ENCODE data around the gene LGALS7B.
A peak's percentile ranks its signal among the peaks of the same experiment; 100 is the strongest.
"Not testable (repeated sequence)": the region's sequence is repeated elsewhere in the genome, so short reads cannot be mapped to it uniquely, and the experiment has no call there.

Gene LGALS7B

DNA sequence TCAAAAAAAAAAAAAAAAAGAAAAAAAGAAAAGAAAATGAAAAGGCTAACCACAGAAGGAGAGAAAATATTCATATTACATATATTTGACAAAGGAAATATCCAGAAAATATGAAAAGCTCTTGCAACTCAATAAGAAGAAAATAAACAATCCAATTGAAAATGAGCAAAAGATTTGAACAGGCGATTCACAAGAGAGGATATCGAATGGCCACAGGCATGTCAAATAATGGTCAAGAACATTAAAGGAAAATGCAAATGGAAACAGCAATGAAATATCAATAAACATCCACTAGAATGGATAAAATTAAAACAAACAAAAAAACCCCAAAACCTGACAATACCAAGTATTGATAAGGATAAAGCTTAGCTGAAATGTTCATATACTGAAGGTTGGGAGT lies 23.8 kb upstream of the LGALS7B start:
- no peaks in the 10 kb centered on the region for H3K9me3 ChIP-seq (ENCODE audit: low read length)
- no peaks in the 10 kb centered on the region for H3K36me3 ChIP-seq (ENCODE audit: insufficient read depth, low read length)
- TF ChIP-seq, protein P1, sequence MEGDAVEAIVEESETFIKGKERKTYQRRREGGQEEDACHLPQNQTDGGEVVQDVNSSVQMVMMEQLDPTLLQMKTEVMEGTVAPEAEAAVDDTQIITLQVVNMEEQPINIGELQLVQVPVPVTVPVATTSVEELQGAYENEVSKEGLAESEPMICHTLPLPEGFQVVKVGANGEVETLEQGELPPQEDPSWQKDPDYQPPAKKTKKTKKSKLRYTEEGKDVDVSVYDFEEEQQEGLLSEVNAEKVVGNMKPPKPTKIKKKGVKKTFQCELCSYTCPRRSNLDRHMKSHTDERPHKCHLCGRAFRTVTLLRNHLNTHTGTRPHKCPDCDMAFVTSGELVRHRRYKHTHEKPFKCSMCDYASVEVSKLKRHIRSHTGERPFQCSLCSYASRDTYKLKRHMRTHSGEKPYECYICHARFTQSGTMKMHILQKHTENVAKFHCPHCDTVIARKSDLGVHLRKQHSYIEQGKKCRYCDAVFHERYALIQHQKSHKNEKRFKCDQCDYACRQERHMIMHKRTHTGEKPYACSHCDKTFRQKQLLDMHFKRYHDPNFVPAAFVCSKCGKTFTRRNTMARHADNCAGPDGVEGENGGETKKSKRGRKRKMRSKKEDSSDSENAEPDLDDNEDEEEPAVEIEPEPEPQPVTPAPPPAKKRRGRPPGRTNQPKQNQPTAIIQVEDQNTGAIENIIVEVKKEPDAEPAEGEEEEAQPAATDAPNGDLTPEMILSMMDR (IDR thresholded peaks at IDR 0.05; ENCODE audit: low read length) = no peak
- no peak for TF ChIP-seq EZH2 (IDR thresholded peaks at IDR 0.05; ENCODE audit: borderline replicate concordance, low read length)
- H4K20me1 ChIP-seq (ENCODE audit: insufficient read depth, low read length) = no peaks in the 10 kb centered on the region
- no peak overlapping the region for H3K4me3 ChIP-seq (ENCODE audit: low read depth, low read length, poor library complexity, severe bottlenecking)
- no peak overlapping the region for H3K27ac ChIP-seq (ENCODE audit: low read depth, low read length, poor library complexity, severe bottlenecking)
- H3K4me2 ChIP-seq (ENCODE audit: low read length) = no peak overlapping the region
- H3K79me2 ChIP-seq (ENCODE audit: insufficient read depth, low read length) = no peaks in the 10 kb centered on the region
- H3K9me2 ChIP-seq (ENCODE audit: low read depth, low read length) = no peaks in the 10 kb centered on the region
- H3K4me1 ChIP-seq (ENCODE audit: insufficient read depth, low read length, severe bottlenecking) = peaks cover 13% of the 10 kb centered on the region
- H3K9ac ChIP-seq (ENCODE audit: low read length) = no peak overlapping the region
- H2AFZ ChIP-seq (ENCODE audit: low read length) = no peak overlapping the region
- no peaks in the 10 kb centered on the region for H3F3A ChIP-seq (ENCODE audit: insufficient read depth, low read length)
- H3K27me3 ChIP-seq (ENCODE audit: insufficient read depth, low read length) = no peaks in the 10 kb centered on the region; the same call in 1 of the 2 replicates

DNA sequence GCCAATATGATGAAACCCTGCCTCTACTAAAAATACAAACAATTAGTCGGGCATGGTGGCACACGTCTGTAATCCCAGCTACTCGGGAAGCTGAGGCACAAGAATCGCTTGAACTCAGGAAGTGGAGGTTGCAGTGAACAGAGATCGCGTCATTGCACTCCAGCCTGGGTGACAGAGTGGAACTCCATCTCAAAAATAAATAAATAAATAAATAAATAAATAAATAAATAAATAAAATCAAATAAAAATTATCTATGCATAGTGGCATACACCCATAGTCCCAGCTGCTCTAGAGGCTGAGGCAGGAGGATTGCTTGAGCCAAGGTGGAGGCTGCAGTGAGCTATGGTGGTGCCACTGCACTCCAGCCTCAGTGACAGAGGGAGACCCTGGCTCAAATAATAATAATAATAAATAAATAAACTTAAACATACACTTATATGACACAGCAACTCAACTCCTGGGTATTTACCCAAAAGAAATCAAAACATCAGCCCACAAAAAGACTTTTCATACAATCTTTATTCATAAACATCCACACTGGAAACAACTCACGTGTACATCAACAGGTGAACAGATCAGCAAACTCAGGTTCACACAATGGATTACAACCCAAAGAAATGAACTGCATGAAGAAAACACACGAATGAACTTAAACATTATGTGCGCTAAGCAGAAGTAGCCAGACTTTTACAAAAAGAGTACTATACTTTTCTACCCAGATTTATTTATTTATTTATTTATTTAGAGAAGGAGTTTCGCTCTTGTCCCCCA lies 22.5 kb upstream of the LGALS7B start:
- H3K36me3 ChIP-seq (ENCODE audit: insufficient read depth, low read length) = no peaks in the 10 kb centered on the region
- H3K79me2 ChIP-seq (ENCODE audit: insufficient read depth, low read length) = no peaks in the 10 kb centered on the region
- no peaks in the 10 kb centered on the region for H3K9me2 ChIP-seq (ENCODE audit: low read depth, low read length)
- no peak overlapping the region for H3K9ac ChIP-seq (ENCODE audit: low read length)
- no peaks in the 10 kb centered on the region for H3K9me3 ChIP-seq (ENCODE audit: low read length)
- H3K27me3 ChIP-seq (ENCODE audit: insufficient read depth, low read length) = no peaks in the 10 kb centered on the region; the same call in 1 of the 2 replicates
- no peak overlapping the region for H3K27ac ChIP-seq (ENCODE audit: low read depth, low read length, poor library complexity, severe bottlenecking)
- no peak overlapping the region for H2AFZ ChIP-seq (ENCODE audit: low read length)
- H4K20me1 ChIP-seq (ENCODE audit: insufficient read depth, low read length) = no peaks in the 10 kb centered on the region
- no peak overlapping the region for H3K4me3 ChIP-seq (ENCODE audit: low read depth, low read length, poor library complexity, severe bottlenecking)
- H3K4me2 ChIP-seq (ENCODE audit: low read length) = no peak overlapping the region
- TF ChIP-seq EZH2 (IDR thresholded peaks at IDR 0.05; ENCODE audit: borderline replicate concordance, low read length) = no peak
- TF ChIP-seq, protein P1 (IDR thresholded peaks at IDR 0.05; ENCODE audit: low read length) = no peak
- no peaks in the 10 kb centered on the region for H3F3A ChIP-seq (ENCODE audit: insufficient read depth, low read length)
- H3K4me1 ChIP-seq (ENCODE audit: insufficient read depth, low read length, severe bottlenecking) = peaks cover 14% of the 10 kb centered on the region

DNA sequence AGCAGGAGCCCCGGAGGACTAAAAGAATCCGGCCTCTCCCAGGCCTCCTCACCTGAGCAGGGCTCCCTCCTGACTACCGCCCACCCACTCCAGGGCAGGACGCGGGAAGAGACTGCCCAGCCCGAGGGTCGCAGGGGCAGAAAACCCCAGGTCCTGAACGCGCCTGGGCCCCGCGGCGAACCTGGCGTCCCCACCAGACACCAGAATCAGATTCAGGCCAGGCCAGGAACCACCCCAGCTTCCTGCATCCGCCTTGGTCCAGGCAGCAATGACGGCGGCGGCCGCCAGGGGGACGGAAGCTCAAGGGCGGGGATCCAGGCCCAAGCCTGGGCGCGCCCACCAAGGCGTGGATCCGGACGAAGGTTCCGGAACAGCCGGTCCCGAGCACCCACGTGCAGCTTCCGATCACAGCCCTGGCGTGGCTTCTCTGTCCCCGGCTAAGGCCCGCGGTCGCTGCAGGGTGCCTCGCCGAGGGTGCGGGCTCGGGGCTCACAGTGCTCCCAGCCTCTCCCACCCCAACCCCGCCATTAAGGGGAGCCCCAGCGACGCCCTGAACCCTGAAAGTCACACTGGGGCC lies 19.3 kb upstream of the LGALS7B start:
- H3K4me3 ChIP-seq (ENCODE audit: low read depth, low read length, poor library complexity, severe bottlenecking) = peak overlapping the region; percentile 51
- no peaks in the 10 kb centered on the region for H4K20me1 ChIP-seq (ENCODE audit: insufficient read depth, low read length)
- no peaks in the 10 kb centered on the region; the same call in 1 of the 2 replicates for H3K27me3 ChIP-seq (ENCODE audit: insufficient read depth, low read length)
- H3K27ac ChIP-seq (ENCODE audit: low read depth, low read length, poor library complexity, severe bottlenecking) = no peak overlapping the region
- H3K79me2 ChIP-seq (ENCODE audit: insufficient read depth, low read length) = no peaks in the 10 kb centered on the region
- no peaks in the 10 kb centered on the region for H3K36me3 ChIP-seq (ENCODE audit: insufficient read depth, low read length)
- H3K4me2 ChIP-seq (ENCODE audit: low read length) = peak overlapping the region; percentile 57
- no peaks in the 10 kb centered on the region for H3K9me2 ChIP-seq (ENCODE audit: low read depth, low read length)
- peak overlapping the region; percentile 42; the same call in 1 of the 2 replicates for H3K9ac ChIP-seq (ENCODE audit: low read length)
- peaks cover 14% of the 10 kb centered on the region for H3K4me1 ChIP-seq (ENCODE audit: insufficient read depth, low read length, severe bottlenecking)
- no peaks in the 10 kb centered on the region for H3K9me3 ChIP-seq (ENCODE audit: low read length)
- peak overlapping the region; percentile 93 for H2AFZ ChIP-seq (ENCODE audit: low read length)
- no peak for TF ChIP-seq EZH2 (IDR thresholded peaks at IDR 0.05; ENCODE audit: borderline replicate concordance, low read length)
- TF ChIP-seq, protein P1 (IDR thresholded peaks at IDR 0.05; ENCODE audit: low read length) = peak; percentile 68
- no peaks in the 10 kb centered on the region for H3F3A ChIP-seq (ENCODE audit: insufficient read depth, low read length)

DNA sequence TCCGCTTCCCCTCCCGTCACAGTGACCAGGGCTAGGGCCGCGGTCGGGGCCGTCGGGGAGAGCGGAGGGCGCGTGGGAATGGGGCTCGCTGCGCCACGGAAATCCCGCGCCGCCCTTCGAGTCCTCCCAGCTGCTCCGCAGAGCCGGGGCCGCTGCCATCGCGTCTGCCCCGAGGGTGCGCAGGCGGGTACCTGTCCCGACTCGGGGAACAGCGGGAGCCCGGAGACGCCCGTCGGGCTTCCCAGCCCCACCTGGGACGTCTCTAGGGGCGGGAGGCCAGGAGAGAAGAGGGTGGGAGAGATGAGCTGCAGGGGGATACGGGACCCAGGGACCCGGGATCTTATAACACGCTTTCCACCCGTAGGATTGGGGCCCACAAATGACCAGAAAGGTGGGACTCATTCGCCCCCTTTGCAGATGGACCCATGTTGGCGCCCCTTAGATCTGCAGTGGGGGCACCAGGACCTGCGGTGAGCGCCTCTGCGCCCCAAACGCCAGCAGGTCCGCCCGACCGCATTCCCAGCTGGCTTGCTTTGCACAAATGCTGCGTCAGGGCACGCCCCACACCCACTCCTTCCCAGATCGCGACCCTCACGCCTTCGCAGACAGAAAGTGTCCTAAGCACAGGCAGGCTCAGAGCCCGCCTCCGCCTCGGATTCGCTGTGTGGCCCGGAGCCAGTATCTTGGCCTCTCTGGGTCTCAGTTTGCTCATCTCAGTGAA lies 18.6 kb upstream of the LGALS7B start:
- Histone ChIP-seq H3K4me3 (ENCODE audit: low read depth, low read length, poor library complexity, severe bottlenecking) (peak overlapping the region; percentile 51), H3K4me1 (ENCODE audit: insufficient read depth, low read length, severe bottlenecking) (peaks cover 14% of the 10 kb centered on the region), H3K4me2 (ENCODE audit: low read length) (peak overlapping the region; percentile 57; the same call in 1 of the 2 replicates)
- H3K27me3 ChIP-seq (ENCODE audit: insufficient read depth, low read length); H3F3A ChIP-seq (ENCODE audit: insufficient read depth, low read length); H3K36me3 ChIP-seq (ENCODE audit: insufficient read depth, low read length); H3K9me2 ChIP-seq (ENCODE audit: low read depth, low read length); H3K9me3 ChIP-seq (ENCODE audit: low read length); H3K9ac ChIP-seq (ENCODE audit: low read length); H4K20me1 ChIP-seq (ENCODE audit: insufficient read depth, low read length); H3K79me2 ChIP-seq (ENCODE audit: insufficient read depth, low read length); H2AFZ ChIP-seq (ENCODE audit: low read length); H3K27ac ChIP-seq (ENCODE audit: low read depth, low read length, poor library complexity, severe bottlenecking): not testable (repeated sequence)

DNA sequence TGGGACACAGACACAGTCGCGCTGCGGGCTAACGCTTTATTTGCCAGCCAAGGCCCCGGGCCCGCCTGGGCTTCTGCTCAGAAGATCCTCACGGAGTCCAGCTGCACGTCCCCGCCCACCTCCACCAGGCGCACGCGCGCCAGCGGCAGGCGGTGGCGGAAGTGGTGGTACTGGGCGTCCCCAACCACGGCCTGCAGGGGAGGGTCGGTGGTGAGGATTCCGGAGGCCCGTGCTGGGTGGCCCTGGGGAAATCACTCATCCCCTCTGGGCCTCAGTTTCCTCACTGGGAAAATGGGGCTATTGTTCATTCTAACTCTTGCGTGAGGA lies 18.1 kb upstream of the LGALS7B start:
- not testable (repeated sequence) for H2AFZ ChIP-seq (ENCODE audit: low read length); H3K9ac ChIP-seq (ENCODE audit: low read length); H3K4me3 ChIP-seq (ENCODE audit: low read depth, low read length, poor library complexity, severe bottlenecking); H4K20me1 ChIP-seq (ENCODE audit: insufficient read depth, low read length); H3K36me3 ChIP-seq (ENCODE audit: insufficient read depth, low read length); H3K79me2 ChIP-seq (ENCODE audit: insufficient read depth, low read length); H3K27ac ChIP-seq (ENCODE audit: low read depth, low read length, poor library complexity, severe bottlenecking); H3K9me3 ChIP-seq (ENCODE audit: low read length); H3K4me2 ChIP-seq (ENCODE audit: low read length); H3F3A ChIP-seq (ENCODE audit: insufficient read depth, low read length); H3K27me3 ChIP-seq (ENCODE audit: insufficient read depth, low read length); H3K9me2 ChIP-seq (ENCODE audit: low read depth, low read length)
- peaks cover 14% of the 10 kb centered on the region for H3K4me1 ChIP-seq (ENCODE audit: insufficient read depth, low read length, severe bottlenecking)

All from OCI-LY1 (cell line).